H1 (cell line): Measurements from ENCODE around the gene LRRC32. TPM values are rescaled to one million over a fixed set of nuclear protein-coding genes. Genes with fewer than 3 reads are reported as not detected.

ENCODE experiments used
- CTCF ChIA-PET: fragments of 300-600 bp; sonication (Branson Sonifier 250); formaldehyde crosslinking; loops from one replicate; lab custom pipeline; 2021; ENCODE audit not compliant: partially characterized antibody; lab: Charles Lee
- POLR2A ChIA-PET: fragments of 300-600 bp; sonication (Branson Sonifier 250); formaldehyde crosslinking; loops from one replicate; lab custom pipeline; 2021; ENCODE audit warnings: inconsistent platforms; ENCODE audit not compliant: partially characterized antibody; lab: Charles Lee
- DNase-seq, 2 experiments: peaks; one replicate each; pipeline versions ENCODE4 v3.0.0 to v3.0.0-alpha.2; 2010 to 2022; ENCODE audit warnings: low spot score in 2 of 2, low read depth in 1 of 2, mixed read lengths in 1 of 2
- FAIRE-seq: peaks from 2 replicates; lab custom pipeline; 2011; peaks lifted over from hg19 to GRCh38; lab: Jason Lieb, UNC
- H2AFZ ChIP-seq: 2 replicates; pipeline ENCODE4 v1.8.1; 2012; ENCODE audit warnings: low read length, inconsistent platforms
- H2AK5ac ChIP-seq: 2 replicates; pipeline ENCODE4 v1.6.1; 2013; ENCODE audit warnings: low read depth, low read length
- H2BK120ac ChIP-seq: replicated peaks from 2 replicates; pipeline ENCODE3; 2013; ENCODE audit warnings: low read depth, low read length, inconsistent platforms
- H2BK12ac ChIP-seq: 2 replicates; pipeline ENCODE4 v1.6.1; 2013; ENCODE audit warnings: low read depth, low read length
- H2BK15ac ChIP-seq: 2 replicates; pipeline ENCODE4 v1.6.1; 2013; ENCODE audit warnings: low read length
- H2BK20ac ChIP-seq: 2 replicates; pipeline ENCODE4 v1.6.1; 2013; ENCODE audit warnings: low read length
- H2BK5ac ChIP-seq: 2 replicates; pipeline ENCODE4 v1.6.1; 2013; ENCODE audit warnings: low read depth, low read length
- H3K14ac ChIP-seq: 2 replicates; pipeline ENCODE4 v1.6.1; 2013; ENCODE audit warnings: inconsistent platforms; ENCODE audit not compliant: insufficient read length
- H3K18ac ChIP-seq: 2 replicates; pipeline ENCODE4 v1.6.1; 2013; ENCODE audit warnings: low read length; ENCODE audit errors: extremely low read depth
- H3K23ac ChIP-seq: 2 replicates; pipeline ENCODE4 v1.6.1; 2013; ENCODE audit warnings: inconsistent platforms; ENCODE audit not compliant: insufficient read length
- H3K23me2 ChIP-seq: 2 replicates; pipeline ENCODE4 v1.6.1; 2013; ENCODE audit warnings: low read depth, low read length
- H3K27ac ChIP-seq: 2 replicates; pipeline ENCODE4 v1.6.1; 2011; ENCODE audit warnings: low read depth, low read length, inconsistent platforms
- H3K27me3 ChIP-seq, 4 experiments: replicated peaks in 1 of 4; 1 replicate in 1 of 4; 2 replicates in 3 of 4; pipeline versions ENCODE4 v1.6.1 to v1.8.1; 2011 to 2013; ENCODE audit warnings: low read length in 3 of 4, mild to moderate bottlenecking in 3 of 4, inconsistent platforms in 2 of 4, mixed read lengths in 2 of 4, moderate library complexity in 1 of 4; ENCODE audit not compliant: control insufficient read depth in 3 of 4, insufficient read depth in 3 of 4; ENCODE audit errors: extremely low read depth in 1 of 4
- H3K36me3 ChIP-seq, 4 experiments: 2 replicates each; pipeline versions ENCODE4 v1.6.1 to v1.8.1; 2011 to 2013; ENCODE audit warnings: mild to moderate bottlenecking in 4 of 4, low read length in 3 of 4, moderate library complexity in 2 of 4, control low read depth in 1 of 4, inconsistent platforms in 1 of 4; ENCODE audit not compliant: insufficient read depth in 4 of 4, control insufficient read depth in 2 of 4
- H3K4ac ChIP-seq: replicated peaks from 2 replicates; pipeline ENCODE3; 2013; ENCODE audit warnings: low read length, low read depth, mixed read lengths, inconsistent platforms; ENCODE audit not compliant: insufficient read length
- H3K4me1 ChIP-seq, 4 experiments: replicated peaks in 1 of 4; 1 replicate in 1 of 4; 2 replicates in 3 of 4; pipeline versions ENCODE4 v1.6.1 to v1.8.1; 2011 to 2013; ENCODE audit warnings: low read length in 3 of 4, inconsistent platforms in 2 of 4, mixed read lengths in 1 of 4; ENCODE audit not compliant: insufficient read depth in 4 of 4, control insufficient read depth in 3 of 4
- H3K4me2 ChIP-seq, 2 experiments: 2 replicates each; pipeline versions ENCODE4 v1.6.1 to v1.8.1; 2011 to 2013; ENCODE audit warnings: low read depth in 2 of 2, low read length in 2 of 2, control low read depth in 1 of 2, inconsistent platforms in 1 of 2, mild to moderate bottlenecking in 1 of 2; ENCODE audit not compliant: insufficient read depth in 1 of 2
- H3K4me3 ChIP-seq, 4 experiments: fragments of 200-600, 300-600 bp in 1 of 4; sonication (generic), shearing (Covaris generic), sonication (Bioruptor Twin) in 1 of 4; 2 replicates each; pipeline versions ENCODE4 v1.5.1 to v1.8.1; 2011 to 2016; ENCODE audit warnings: low read length in 4 of 4, low read depth in 3 of 4, control low read depth in 2 of 4, inconsistent platforms in 2 of 4, mild to moderate bottlenecking in 2 of 4, mixed read lengths in 1 of 4, moderate library complexity in 1 of 4; ENCODE audit not compliant: insufficient read depth in 2 of 4; ENCODE audit errors: extremely low read depth in 1 of 4
- H3K56ac ChIP-seq: replicated peaks from 2 replicates; pipeline ENCODE3; 2013; ENCODE audit warnings: low read depth, mild to moderate bottlenecking, mixed read lengths, low read length, inconsistent platforms; ENCODE audit not compliant: insufficient read length
- H3K79me1 ChIP-seq: 2 replicates; pipeline ENCODE4 v1.6.1; 2013; ENCODE audit warnings: low read depth, low read length, control low read depth
- H3K79me2 ChIP-seq, 2 experiments: 2 replicates each; pipeline versions ENCODE4 v1.6.1 to v1.8.1; 2012 to 2013; ENCODE audit warnings: low read length in 2 of 2, mild to moderate bottlenecking in 2 of 2, inconsistent platforms in 1 of 2; ENCODE audit not compliant: insufficient read depth in 2 of 2, control insufficient read depth in 1 of 2
- H3K9ac ChIP-seq, 4 experiments: replicated peaks in 1 of 4; 1 replicate in 1 of 4; 2 replicates in 3 of 4; pipeline versions ENCODE4 v1.6.1 to v1.8.1; 2011 to 2013; ENCODE audit warnings: low read depth in 3 of 4, low read length in 3 of 4, control low read depth in 2 of 4, mild to moderate bottlenecking in 2 of 4, moderate library complexity in 2 of 4, inconsistent platforms in 1 of 4; ENCODE audit errors: extremely low read depth in 1 of 4
- H3K9me3 ChIP-seq, 2 experiments: 2 replicates each; pipeline versions ENCODE4 v1.6.1 to v1.8.1; 2012 to 2013; ENCODE audit warnings: mild to moderate bottlenecking in 2 of 2, moderate library complexity in 2 of 2, control low read depth in 1 of 2, inconsistent platforms in 1 of 2, low read depth in 1 of 2, low read length in 1 of 2, mixed read lengths in 1 of 2; ENCODE audit not compliant: insufficient read depth in 2 of 2
- H4K20me1 ChIP-seq, 2 experiments: replicated peaks in 1 of 2; 2 replicates each; pipeline versions ENCODE3 to v1.8.1; 2011 to 2013; ENCODE audit warnings: inconsistent platforms in 2 of 2, low read length in 2 of 2, mild to moderate bottlenecking in 1 of 2; ENCODE audit not compliant: insufficient read depth in 2 of 2, control insufficient read depth in 1 of 2
- H4K5ac ChIP-seq: 2 replicates; pipeline ENCODE4 v1.6.1; 2013; ENCODE audit warnings: low read length, low read depth, mixed read lengths, inconsistent platforms; ENCODE audit not compliant: insufficient read length
- H4K8ac ChIP-seq: 2 replicates; pipeline ENCODE4 v1.8.0; 2013; ENCODE audit warnings: mild to moderate bottlenecking, moderate library complexity, low read length, inconsistent platforms; ENCODE audit not compliant: insufficient read depth; ENCODE audit errors: extremely low read depth
- H4K91ac ChIP-seq: replicated peaks from 2 replicates; pipeline ENCODE3; 2013; ENCODE audit warnings: low read length, mixed read lengths, inconsistent platforms; ENCODE audit not compliant: insufficient read length
- CTCF ChIP-seq, 3 experiments: IDR thresholded peaks; 1 replicate in 2 of 3; 2 replicates in 1 of 3; pipeline versions ENCODE4 v1.5.1 to v1.6.1; 2011; ENCODE audit warnings: low read length in 3 of 3, mild to moderate bottlenecking in 3 of 3, inconsistent platforms in 2 of 3, low read depth in 1 of 3, moderate library complexity in 1 of 3; ENCODE audit not compliant: insufficient read depth in 1 of 3; ENCODE audit errors: control extremely low read depth in 1 of 3
- E2F6 ChIP-seq: IDR thresholded peaks from 2 replicates; pipeline ENCODE4 v1.6.1; 2012; ENCODE audit warnings: inconsistent platforms
- KDM1A ChIP-seq: fragments of 200-600, 300-600 bp; sonication (generic); IDR thresholded peaks from 2 replicates; pipeline ENCODE4 v1.7.1; 2016; ENCODE audit warnings: mild to moderate bottlenecking, low read length, borderline replicate concordance
- RXRA ChIP-seq: IDR thresholded peaks from 2 replicates; pipeline ENCODE4 v1.6.1; 2011; ENCODE audit warnings: low read depth, mild to moderate bottlenecking, low read length, moderate library complexity; ENCODE audit not compliant: insufficient read depth
- SIX5 ChIP-seq: IDR thresholded peaks from 2 replicates; pipeline ENCODE4 v1.6.1; 2011; ENCODE audit warnings: mild to moderate bottlenecking, low read depth, low read length
- SP1 ChIP-seq: IDR thresholded peaks from 2 replicates; pipeline ENCODE4 v1.6.1; 2011; ENCODE audit warnings: low read depth, low read length
- SRF ChIP-seq: IDR thresholded peaks from 2 replicates; pipeline ENCODE4 v1.6.1; 2011; ENCODE audit warnings: mild to moderate bottlenecking, low read depth, low read length, moderate library complexity
- TAF1 ChIP-seq: IDR thresholded peaks from 2 replicates; pipeline ENCODE4 v1.6.1; 2011; ENCODE audit warnings: mild to moderate bottlenecking, low read depth, low read length
- WGBS, 2 experiments: shearing (Covaris generic) in 1 of 2; methylation state at CpG; one replicate each; pipeline versions ENCODE4 v1.1.6 to v1.1.7; 2013 to 2015; ENCODE audit warnings: low lambda C conversion rate in 2 of 2, mixed read lengths in 2 of 2, inconsistent platforms in 1 of 2, low coverage in 1 of 2, missing lambda C conversion rate in 1 of 2; ENCODE audit not compliant: insufficient replicate concordance in 2 of 2, insufficient coverage in 1 of 2, insufficient read length in 1 of 2; ENCODE audit errors: extremely low coverage in 1 of 2, missing lambda C conversion rate in 1 of 2; 5-methylcytosine and 5-hydroxymethylcytosine counted together
- polyA plus RNA-seq, 7 experiments: library from polyadenylated mRNA; depleted of rRNA in 3 of 7; stranded (reverse) in 5 of 7; unstranded in 2 of 7; fragments of >200 nt in 5 of 7; fragments of 200-250 nt in 2 of 7; gene quantifications; 1 replicate in 5 of 7; 2 replicates in 1 of 7; 4 replicates in 1 of 7; pipeline versions ENCODE4 v1.2.1 to v1.2.3, GENCODE V29; 2011 to 2013; ENCODE audit warnings: missing spikeins in 2 of 7, mixed read lengths in 2 of 7
- total RNA-seq: library from RNA; stranded (reverse); fragmentation: NEBNext Ultra II Directional; extraction: Animal tissue kit (Norgen Biotek cat#: 25700); gene quantifications from 2 replicates; pipeline ENCODE4 v1.2.1, GENCODE V29; 2021

Gene LRRC32
- total and polyA plus RNA-seq, 2 of the 8 experiments (the other 6 are each of a cell fraction or from before 2014, with no cell fraction given), result 0.99 to 1.9 TPM

- H2AFZ ChIP-seq, result no peak overlapping the region
- no peak overlapping the region for H2BK5ac ChIP-seq
- DNase-seq, result no peak
- H2BK20ac ChIP-seq, result 0 out of 2 replicates have a peak overlapping the region, but pooled peaks have one; percentile 72
- no peak overlapping the region for H2AK5ac ChIP-seq
- FAIRE-seq, result no peak
- ChIA-PET POLR2A (interaction anchor here (1.1 kb wide), 1 partner anchor 14 kb away, joined by 3 read pairs; no protein-coding TSS in a partner anchor), CTCF (interaction anchor here (0.5 to 2.1 kb wide), 15 partner anchors 10 to 534 kb away, joined by 3 to 10 read pairs (median 4); no protein-coding TSS in a partner anchor)
- H3K27ac ChIP-seq, result no peak overlapping the region
- peak overlapping the region; percentile 48 for H4K91ac ChIP-seq
- peak overlapping the region; percentile 87 for H3K18ac ChIP-seq
- H4K5ac ChIP-seq, result no peak overlapping the region
- H3K23me2 ChIP-seq, result peaks cover 2% of the 10 kb centered on the region; the same call in 1 of the 2 replicates
- no peak overlapping the region for H3K23ac ChIP-seq
- 0 out of 2 replicates have a peak overlapping the region, but pooled peaks have one; percentile 46 for H2BK15ac ChIP-seq
- H3K9ac ChIP-seq, result no peak overlapping the region
- no peak overlapping the region for H3K56ac ChIP-seq
- H3K36me3 ChIP-seq, result no peaks in the 10 kb centered on the region
- peaks cover 2 to 12% (median 10%) of the 10 kb centered on the region in 4 experiments for H3K4me1 ChIP-seq
- no peaks in the 10 kb centered on the region for H4K20me1 ChIP-seq
- H2BK120ac ChIP-seq, result no peak overlapping the region
- H3K4me2 ChIP-seq, result no peak overlapping the region
- H3K14ac ChIP-seq, result no peak overlapping the region
- 72% methylated on average over 13 of the region's 16 CpGs; no CpG with 5 or more reads in 1 of the 2 experiments for WGBS, 2 experiments
- H3K4me3 ChIP-seq, result no peak overlapping the region
- H3K79me1 ChIP-seq, result no peaks in the 10 kb centered on the region
- H3K79me2 ChIP-seq, result no peaks in the 10 kb centered on the region
- H2BK12ac ChIP-seq, result peak overlapping the region; percentile 87; the same call in 1 of the 2 replicates
- no peak overlapping the region for H3K4ac ChIP-seq
- no peaks in the 10 kb centered on the region; a peak in 2 of 7 replicates for H3K27me3 ChIP-seq
- H3K9me3 ChIP-seq, result no peaks in the 10 kb centered on the region
- H4K8ac ChIP-seq, result peak overlapping the region; percentile 63; the same call in 1 of the 2 replicates
- TF ChIP-seq SIX5 (no peak), RXRA (no peak), CTCF (IDR thresholded peaks at IDR 0.05; ENCODE audit: control extremely low read depth in 1 of 3, insufficient read depth in 1 of 3, low read depth in 1 of 3, low read length in 3 of 3) (peak in 1 of 3 experiments; percentile 9; a peak in 1 of 4 replicates), E2F6 (no peak), SRF (no peak), KDM1A (no peak), TAF1 (no peak), SP1 (no peak)
Measured at GRCh38 chr11:76686261-76687079, 15.9 kb upstream of the LRRC32 start.
